B cell (primary cell): ENCODE measurements around the gene GMPR. TPM values are rescaled to one million over a fixed set of nuclear protein-coding genes. Genes with fewer than 3 reads are reported as not detected.

Experiments
- ATAC-seq: fragments of 200-7000 bp; cut with Tn5 transposase; one replicate; pipeline ENCODE4 v1.10.0; 2021; ENCODE audit warnings: low read depth, mild to moderate bottlenecking, moderate number of reproducible peaks, moderate library complexity
- CTCF ChIA-PET: fragments of 350-600 bp; sonication (Branson Sonifier 250); formaldehyde crosslinking; loops from one replicate; lab custom pipeline; 2021; ENCODE audit warnings: antibody characterized with exemption, inconsistent platforms; lab: Charles Lee
- POLR2A ChIA-PET: fragments of 350-600 bp; sonication (Branson Sonifier 250); formaldehyde crosslinking; loops from one replicate; lab custom pipeline; 2021; ENCODE audit warnings: antibody characterized with exemption; lab: Charles Lee
- DNase-seq: peaks from one replicate; pipeline ENCODE4 v3.0.0; 2013
- H2AFZ ChIP-seq: 2 replicates; pipeline ENCODE4 v1.6.1; 2012; ENCODE audit warnings: mild to moderate bottlenecking, low read depth, low read length; ENCODE audit not compliant: insufficient read depth, poor library complexity, severe bottlenecking
- H3K27ac ChIP-seq, 2 donors: 1 replicate in 1 of 2; 2 replicates in 1 of 2; pipeline ENCODE4 v1.5.1; 2012 to 2013; ENCODE audit warnings: low read length in 2 of 2, mild to moderate bottlenecking in 2 of 2, moderate library complexity in 1 of 2
- H3K27me3 ChIP-seq, 4 experiments: fragments of 200-600 bp in 1 of 4; sonication (generic) in 1 of 4; replicated peaks in 1 of 4; 1 replicate in 2 of 4; 2 replicates in 2 of 4; pipeline versions ENCODE4 v1.6.1 to v1.7.0; 2013 to 2016; ENCODE audit warnings: low read length in 3 of 4, mild to moderate bottlenecking in 2 of 4, mixed read lengths in 1 of 4, moderate library complexity in 1 of 4; ENCODE audit not compliant: insufficient read depth in 4 of 4, control insufficient read depth in 3 of 4; ENCODE audit errors: control extremely low read depth in 1 of 4
- H3K36me3 ChIP-seq, 2 experiments: replicated peaks in 1 of 2; 1 replicate in 1 of 2; 2 replicates in 1 of 2; pipeline versions ENCODE4 v1.6.1 to v1.7.1; 2013; ENCODE audit warnings: low read length in 1 of 2; ENCODE audit not compliant: insufficient read depth in 2 of 2, control insufficient read depth in 1 of 2; ENCODE audit errors: control extremely low read depth in 1 of 2, extremely low read depth in 1 of 2
- H3K4me1 ChIP-seq, 2 donors: fragments of 200-600 bp in 1 of 2; sonication (generic) in 1 of 2; 1 replicate in 1 of 2; 2 replicates in 1 of 2; pipeline versions ENCODE4 v1.5.1 to v1.6.1; 2013 to 2017; ENCODE audit warnings: low read length in 2 of 2; ENCODE audit not compliant: control insufficient read depth in 2 of 2, insufficient read depth in 2 of 2
- H3K4me2 ChIP-seq: replicated peaks from 2 replicates; pipeline ENCODE3; 2012; ENCODE audit warnings: mild to moderate bottlenecking, low read depth, low read length; ENCODE audit not compliant: poor library complexity, severe bottlenecking
- H3K4me3 ChIP-seq, 5 experiments: fragments of 200-600 bp in 1 of 5; sonication (generic) in 1 of 5; 1 replicate in 3 of 5; 2 replicates in 2 of 5; pipeline versions ENCODE4 v1.5.1 to v1.7.0; 2011 to 2016; ENCODE audit warnings: low read length in 4 of 5, mild to moderate bottlenecking in 4 of 5, low read depth in 2 of 5, control low read depth in 1 of 5, moderate library complexity in 1 of 5; ENCODE audit not compliant: insufficient read depth in 1 of 5; ENCODE audit errors: control extremely low read depth in 1 of 5, extremely low read depth in 1 of 5
- H3K79me2 ChIP-seq: fragments of 200-600 bp; sonication (generic); one replicate; pipeline ENCODE4 v1.6.0; 2016; ENCODE audit warnings: low read length; ENCODE audit not compliant: control insufficient read depth, insufficient read depth
- H3K9ac ChIP-seq: fragments of 200-600 bp; sonication (generic); 2 replicates; pipeline ENCODE4 v1.6.1; 2017; ENCODE audit warnings: mild to moderate bottlenecking, low read length, moderate library complexity
- H3K9me3 ChIP-seq, 3 donors: one replicate each; pipeline versions ENCODE4 v1.6.1 to v1.7.1; 2013; ENCODE audit warnings: low read length in 2 of 3; ENCODE audit not compliant: control insufficient read depth in 2 of 3, insufficient read depth in 1 of 3; ENCODE audit errors: control extremely low read depth in 1 of 3
- H4K20me1 ChIP-seq: 2 replicates; pipeline ENCODE4 v1.6.0; 2012; ENCODE audit warnings: mild to moderate bottlenecking, low read length; ENCODE audit not compliant: insufficient read depth, control insufficient read depth, poor library complexity, severe bottlenecking
- H3K27ac Mint-ChIP-seq: one replicate; pipeline ENCODE4 v1.8.0; 2021; ENCODE audit warnings: mixed read lengths
- H3K27me3 Mint-ChIP-seq: one replicate; pipeline ENCODE4 v1.8.0; 2021; ENCODE audit warnings: mixed read lengths
- H3K4me1 Mint-ChIP-seq: one replicate; pipeline ENCODE4 v1.8.0; 2021; ENCODE audit warnings: mixed read lengths
- H3K4me3 Mint-ChIP-seq: one replicate; pipeline ENCODE4 v1.8.0; 2021; ENCODE audit warnings: mixed read lengths
- H3K9me3 Mint-ChIP-seq: one replicate; pipeline ENCODE4 v1.8.0; 2022; ENCODE audit warnings: mixed read lengths; ENCODE audit not compliant: insufficient read depth
- EZH2 ChIP-seq: IDR thresholded peaks from 2 replicates; pipeline ENCODE4 v1.6.1; 2012; ENCODE audit warnings: borderline replicate concordance, low read depth, mild to moderate bottlenecking, moderate library complexity, low read length; ENCODE audit not compliant: insufficient read depth, poor library complexity, severe bottlenecking
- WGBS: methylation state at CpG from one replicate; pipeline ENCODE4 v1.1.5; 2013; ENCODE audit warnings: missing lambda C conversion rate; ENCODE audit not compliant: insufficient coverage; 5-methylcytosine and 5-hydroxymethylcytosine counted together
- intact Hi-C: fragments of 100-400 bp; cut with micrococcal nuclease; formaldehyde crosslinking; loops from one replicate; pipeline ENCODE4 v1.10.0; 2022
- polyA plus RNA-seq: library from polyadenylated mRNA; depleted of rRNA; stranded (reverse); fragments of >200 nt; gene quantifications from 2 replicates; pipeline ENCODE4 v1.2.3, GENCODE V29; 2012
- total RNA-seq, 2 donors: library from RNA; stranded (reverse); fragments of 120-200 nt in 1 of 2; gene quantifications; 1 replicate in 1 of 2; 2 replicates in 1 of 2; pipeline versions ENCODE4 v1.2.3 to v1.2.4, GENCODE V29; 2013 to 2022
- TF ChIP-seq, protein P1 (sequence below): fragments of 200-600 bp; IDR thresholded peaks from one replicate; pipeline ENCODE4 v1.8.0; 2022; ENCODE audit warnings: antibody characterized with exemption, mild to moderate bottlenecking

The GMPR gene
- total and polyA plus RNA-seq, 2 donors (not counting 1 experiment from before 2014, with no cell fraction given) = 0.82 TPM; not detected in 1

- Histone ChIP-seq H4K20me1 (no peaks in the 10 kb centered on the region), H3K4me3 (no peak overlapping the region), H2AFZ (no peak overlapping the region), H3K4me2 (no peak overlapping the region), H3K79me2 (no peaks in the 10 kb centered on the region), H3K9me3 (peaks cover 0 to 4% (median 3%) of the 10 kb centered on the region in 3 donors), H3K27me3 (peaks cover 0 to 20% (median 10%) of the 10 kb centered on the region in 4 experiments), H3K9ac (no peak overlapping the region), H3K4me1 (peaks cover 0 to 5% of the 10 kb centered on the region in 2 donors), H3K36me3 (no peaks in the 10 kb centered on the region), H3K27ac (no peak overlapping the region)
- POLR2A ChIA-PET = no interaction called here
- Mint-ChIP-seq H3K27me3 (peaks cover 18% of the 10 kb centered on the region), H3K4me3 (no peak overlapping the region), H3K4me1 (no peaks in the 10 kb centered on the region), H3K27ac (no peak overlapping the region), H3K9me3 (no peaks in the 10 kb centered on the region)
- CTCF ChIA-PET = no interaction called here
- no peak for TF ChIP-seq EZH2
- TF ChIP-seq, protein P1, sequence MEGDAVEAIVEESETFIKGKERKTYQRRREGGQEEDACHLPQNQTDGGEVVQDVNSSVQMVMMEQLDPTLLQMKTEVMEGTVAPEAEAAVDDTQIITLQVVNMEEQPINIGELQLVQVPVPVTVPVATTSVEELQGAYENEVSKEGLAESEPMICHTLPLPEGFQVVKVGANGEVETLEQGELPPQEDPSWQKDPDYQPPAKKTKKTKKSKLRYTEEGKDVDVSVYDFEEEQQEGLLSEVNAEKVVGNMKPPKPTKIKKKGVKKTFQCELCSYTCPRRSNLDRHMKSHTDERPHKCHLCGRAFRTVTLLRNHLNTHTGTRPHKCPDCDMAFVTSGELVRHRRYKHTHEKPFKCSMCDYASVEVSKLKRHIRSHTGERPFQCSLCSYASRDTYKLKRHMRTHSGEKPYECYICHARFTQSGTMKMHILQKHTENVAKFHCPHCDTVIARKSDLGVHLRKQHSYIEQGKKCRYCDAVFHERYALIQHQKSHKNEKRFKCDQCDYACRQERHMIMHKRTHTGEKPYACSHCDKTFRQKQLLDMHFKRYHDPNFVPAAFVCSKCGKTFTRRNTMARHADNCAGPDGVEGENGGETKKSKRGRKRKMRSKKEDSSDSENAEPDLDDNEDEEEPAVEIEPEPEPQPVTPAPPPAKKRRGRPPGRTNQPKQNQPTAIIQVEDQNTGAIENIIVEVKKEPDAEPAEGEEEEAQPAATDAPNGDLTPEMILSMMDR = no peak
- WGBS = 96% methylated on average over 3 of the region's 5 CpGs
- no peak for ATAC-seq
- no peak for DNase-seq
- intact Hi-C loops = no loop called here
Observed at GRCh38 chr6:16228043-16228442, 10.3 kb upstream of the GMPR start.

DNA sequence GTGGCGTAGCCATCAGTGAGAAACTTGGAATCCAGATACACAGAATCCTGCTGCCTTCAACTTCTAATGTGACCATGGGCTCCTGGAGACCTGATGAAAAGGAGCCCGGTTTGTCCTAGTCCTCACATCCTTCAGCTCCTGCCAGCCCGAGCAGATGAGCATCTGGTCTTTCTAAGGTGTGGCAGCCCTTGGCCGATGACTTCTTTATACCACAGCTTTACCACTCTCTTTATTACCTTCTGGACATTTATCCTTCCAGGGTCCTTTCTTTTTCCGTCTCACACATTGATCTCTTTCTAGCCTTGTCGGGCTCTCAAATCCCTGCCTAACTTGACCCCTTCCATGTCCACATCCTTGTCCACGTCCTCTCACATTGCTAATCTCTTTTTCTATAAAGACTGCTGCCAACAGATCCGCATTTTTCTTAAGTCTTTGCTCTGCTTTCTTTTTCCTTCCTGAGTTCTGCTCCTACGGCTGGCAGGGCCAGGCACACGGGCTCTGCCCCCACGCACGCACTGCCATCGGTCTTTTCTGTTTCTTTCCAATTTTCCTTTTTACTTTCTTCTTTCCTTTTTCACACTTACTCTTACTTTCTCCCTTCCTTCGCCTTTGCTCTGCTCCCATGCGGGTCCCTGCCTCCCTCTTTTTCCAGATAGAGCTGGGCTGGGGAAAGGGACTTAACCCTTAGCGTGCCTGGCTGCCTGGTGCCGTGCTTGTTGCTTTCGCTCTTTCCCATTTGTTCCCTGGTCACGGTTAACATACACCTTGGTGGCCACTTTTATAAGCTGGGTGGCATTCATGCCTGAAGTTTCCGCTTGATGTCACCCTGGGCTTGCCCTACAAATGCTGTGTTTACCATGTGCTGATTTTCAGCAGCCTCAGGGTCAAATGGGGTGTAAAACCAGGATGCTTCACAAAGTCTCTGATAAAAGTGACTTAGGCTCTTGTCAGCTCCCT lies 9.4 kb upstream of the GMPR start:
- no peak overlapping the region for H3K4me2 ChIP-seq
- Mint-ChIP-seq H3K27ac (no peak overlapping the region), H3K27me3 (peaks cover 25% of the 10 kb centered on the region), H3K4me1 (no peaks in the 10 kb centered on the region), H3K9me3 (no peaks in the 10 kb centered on the region), H3K4me3 (no peak overlapping the region)
- H3K4me3 ChIP-seq = no peak overlapping the region
- H3K4me1 ChIP-seq = peaks cover 0 to 5% of the 10 kb centered on the region in 2 donors
- peaks cover 0 to 20% (median 10%) of the 10 kb centered on the region in 4 experiments for H3K27me3 ChIP-seq
- DNase-seq = no peak
- no peak overlapping the region for H2AFZ ChIP-seq
- H3K36me3 ChIP-seq = no peaks in the 10 kb centered on the region
- H3K27ac ChIP-seq = no peak overlapping the region
- TF ChIP-seq, protein P1 = no peak
- no peak for TF ChIP-seq EZH2
- H3K9ac ChIP-seq = no peak overlapping the region
- POLR2A ChIA-PET = no interaction called here
- intact Hi-C loops = no loop called here
- no peaks in the 10 kb centered on the region for H3K79me2 ChIP-seq
- WGBS = 81% methylated on average over 18 of the region's 20 CpGs
- H3K9me3 ChIP-seq = peaks cover 0 to 4% (median 3%) of the 10 kb centered on the region in 3 donors
- no peak for ATAC-seq
- H4K20me1 ChIP-seq = no peaks in the 10 kb centered on the region
- CTCF ChIA-PET = interaction anchor here (1.0 kb wide), 1 partner anchor 24 kb away, joined by 3 read pairs; no protein-coding TSS in a partner anchor
